Measurements from ENCODE around the gene GAREM1. TPM values are rescaled to one million over a fixed set of nuclear protein-coding genes. Genes with fewer than 3 reads are reported as not detected.

GAREM1 gene
- total RNA-seq, 1 donor from 2014 or later, result 9.0 TPM

GRCh38 chr18:32381761-32382160 lies 88.9 kb downstream of the GAREM1 start:
- Histone ChIP-seq H3K9me3 (ENCODE audit: insufficient read depth, low read depth, low read length) (no peaks in the 10 kb centered on the region), H2AFZ (ENCODE audit: low read depth, low read length) (no peak overlapping the region), H3K79me2 (ENCODE audit: insufficient read depth, low read length) (no peaks in the 10 kb centered on the region), H4K20me1 (ENCODE audit: insufficient read depth, low read length) (no peaks in the 10 kb centered on the region), H3K27me3 (ENCODE audit: insufficient read depth, low read length) (no peaks in the 10 kb centered on the region), H3K27ac (ENCODE audit: low read depth, low read length) (no peak overlapping the region), H3K4me2 (ENCODE audit: low read length) (no peak overlapping the region), H3K9ac (ENCODE audit: low read length) (no peak overlapping the region), H3K4me3 (ENCODE audit: insufficient read depth, low read depth, low read length) (no peak overlapping the region), H3K4me1 (ENCODE audit: insufficient read depth, low read length) (peaks cover 12% of the 10 kb centered on the region), H3K36me3 (ENCODE audit: insufficient read depth, low read length) (no peaks in the 10 kb centered on the region)
- no peaks in the 10 kb centered on the region for H3K27me3 Mint-ChIP-seq (ENCODE audit: low read depth, unreplicated experiment)
- peaks cover 35% of the 10 kb centered on the region for H3K4me1 Mint-ChIP-seq (ENCODE audit: low read depth, unreplicated experiment)
- no peak overlapping the region for H3K4me3 Mint-ChIP-seq (ENCODE audit: unreplicated experiment)
- no peak overlapping the region for H3K27ac Mint-ChIP-seq (ENCODE audit: unreplicated experiment)
- DNase-seq (ENCODE audit: low read depth) (no peak), FAIRE-seq (no peak)
- no peaks in the 10 kb centered on the region for H3K9me3 Mint-ChIP-seq (ENCODE audit: unreplicated experiment)
- TF ChIP-seq CTCF (IDR thresholded peaks at IDR 0.05; ENCODE audit: insufficient read depth, low read depth, low read length) (no peak), EZH2 (IDR thresholded peaks at IDR 0.05; ENCODE audit: insufficient read depth, low read length) (no peak)
- H3K36me3 Mint-ChIP-seq (ENCODE audit: low read depth, unreplicated experiment), result no peaks in the 10 kb centered on the region

- no peak overlapping the region for H2AFZ ChIP-seq (ENCODE audit: low read depth, low read length)
- no peak overlapping the region for H3K4me3 ChIP-seq (ENCODE audit: insufficient read depth, low read depth, low read length)
- Mint-ChIP-seq H3K27ac (ENCODE audit: unreplicated experiment) (peak overlapping the region; percentile 36), H3K9me3 (ENCODE audit: unreplicated experiment) (no peaks in the 10 kb centered on the region), H3K36me3 (ENCODE audit: low read depth, unreplicated experiment) (no peaks in the 10 kb centered on the region), H3K4me1 (ENCODE audit: low read depth, unreplicated experiment) (peaks cover 28% of the 10 kb centered on the region), H3K27me3 (ENCODE audit: low read depth, unreplicated experiment) (no peaks in the 10 kb centered on the region), H3K4me3 (ENCODE audit: unreplicated experiment) (no peak overlapping the region)
- H3K4me1 ChIP-seq (ENCODE audit: insufficient read depth, low read length), result peaks cover 12% of the 10 kb centered on the region
- H3K9ac ChIP-seq (ENCODE audit: low read length), result no peak overlapping the region
- no peaks in the 10 kb centered on the region for H3K79me2 ChIP-seq (ENCODE audit: insufficient read depth, low read length)
- H3K4me2 ChIP-seq (ENCODE audit: low read length), result no peak overlapping the region
- H3K9me3 ChIP-seq (ENCODE audit: insufficient read depth, low read depth, low read length), result no peaks in the 10 kb centered on the region
- no peak overlapping the region for H3K27ac ChIP-seq (ENCODE audit: low read depth, low read length)
- no peaks in the 10 kb centered on the region for H3K36me3 ChIP-seq (ENCODE audit: insufficient read depth, low read length)
- FAIRE-seq (no peak), DNase-seq (ENCODE audit: low read depth) (no peak)
- no peaks in the 10 kb centered on the region for H3K27me3 ChIP-seq (ENCODE audit: insufficient read depth, low read length)
- TF ChIP-seq EZH2 (IDR thresholded peaks at IDR 0.05; ENCODE audit: insufficient read depth, low read length) (no peak), CTCF (IDR thresholded peaks at IDR 0.05; ENCODE audit: insufficient read depth, low read depth, low read length) (no peak)
- no peaks in the 10 kb centered on the region for H4K20me1 ChIP-seq (ENCODE audit: insufficient read depth, low read length)
These were observed 90.1 kb downstream of the GAREM1 start for GRCh38 chr18:32380559-32380958.

- Histone ChIP-seq H3K27ac (ENCODE audit: low read depth, low read length) (no peak overlapping the region), H3K36me3 (ENCODE audit: insufficient read depth, low read length) (no peaks in the 10 kb centered on the region), H3K4me2 (ENCODE audit: low read length) (no peak overlapping the region), H3K27me3 (ENCODE audit: insufficient read depth, low read length) (no peaks in the 10 kb centered on the region), H3K79me2 (ENCODE audit: insufficient read depth, low read length) (no peaks in the 10 kb centered on the region), H4K20me1 (ENCODE audit: insufficient read depth, low read length) (no peaks in the 10 kb centered on the region), H3K9me3 (ENCODE audit: insufficient read depth, low read depth, low read length) (no peaks in the 10 kb centered on the region), H2AFZ (ENCODE audit: low read depth, low read length) (no peak overlapping the region), H3K4me1 (ENCODE audit: insufficient read depth, low read length) (peaks cover 12% of the 10 kb centered on the region), H3K4me3 (ENCODE audit: insufficient read depth, low read depth, low read length) (no peak overlapping the region), H3K9ac (ENCODE audit: low read length) (no peak overlapping the region)
- no peaks in the 10 kb centered on the region for H3K36me3 Mint-ChIP-seq (ENCODE audit: low read depth, unreplicated experiment)
- H3K4me3 Mint-ChIP-seq (ENCODE audit: unreplicated experiment), result no peak overlapping the region
- no peaks in the 10 kb centered on the region for H3K27me3 Mint-ChIP-seq (ENCODE audit: low read depth, unreplicated experiment)
- DNase-seq (ENCODE audit: low read depth) (no peak), FAIRE-seq (no peak)
- H3K9me3 Mint-ChIP-seq (ENCODE audit: unreplicated experiment), result no peaks in the 10 kb centered on the region
- no peak overlapping the region for H3K27ac Mint-ChIP-seq (ENCODE audit: unreplicated experiment)
- TF ChIP-seq EZH2 (IDR thresholded peaks at IDR 0.05; ENCODE audit: insufficient read depth, low read length) (no peak), CTCF (IDR thresholded peaks at IDR 0.05; ENCODE audit: insufficient read depth, low read depth, low read length) (no peak)
- peaks cover 24% of the 10 kb centered on the region for H3K4me1 Mint-ChIP-seq (ENCODE audit: low read depth, unreplicated experiment)
These were observed 90.8 kb downstream of the GAREM1 start for GRCh38 chr18:32379891-32380290.

All from astrocyte (in vitro differentiated cells and primary cell).